ENCODE measurements around the gene TMEM271.

GRCh38 chr4:576991-577498 lies 950 bp upstream of the TMEM271 start:
- TF ChIP-seq CTCF (conservative IDR thresholded peaks at IDR 0.05 in 1 of 2, IDR thresholded peaks at IDR 0.05 in 1 of 2; ENCODE audit: low read depth in 1 of 2, low read length in 2 of 2) (no peak), EZH2 (IDR thresholded peaks at IDR 0.05; ENCODE audit: low read length, missing control alignments) (peak; percentile 6)
